ENCODE data around the gene SUCO. TPM values are rescaled to one million over a fixed set of nuclear protein-coding genes. Genes with fewer than 3 reads are reported as not detected.

Gene SUCO
- total RNA-seq, 1 donor from 2014 or later: 81.2 TPM

GRCh38 chr1:172647110-172647564 lies 114.2 kb downstream of the SUCO start:
- Mint-ChIP-seq H3K4me1 (ENCODE audit: unreplicated experiment) (peaks cover 12% of the 10 kb centered on the region), H3K4me3 (ENCODE audit: unreplicated experiment) (no peak overlapping the region), H3K9me3 (ENCODE audit: unreplicated experiment) (no peaks in the 10 kb centered on the region), H3K27ac (ENCODE audit: unreplicated experiment) (no peak overlapping the region), H3K27me3 (ENCODE audit: unreplicated experiment) (no peaks in the 10 kb centered on the region), H3K36me3 (ENCODE audit: low read depth, unreplicated experiment) (no peaks in the 10 kb centered on the region)
- DNase-seq (ENCODE audit: low spot score): no peak
- TF ChIP-seq CTCF (IDR thresholded peaks at IDR 0.05; ENCODE audit: unreplicated experiment): no peak

- no peaks in the 10 kb centered on the region for H3K9me3 Mint-ChIP-seq (ENCODE audit: unreplicated experiment)
- no peak overlapping the region for H3K4me3 Mint-ChIP-seq (ENCODE audit: unreplicated experiment)
- TF ChIP-seq CTCF (IDR thresholded peaks at IDR 0.05; ENCODE audit: unreplicated experiment): no peak
- no peaks in the 10 kb centered on the region for H3K36me3 Mint-ChIP-seq (ENCODE audit: low read depth, unreplicated experiment)
- H3K27me3 Mint-ChIP-seq (ENCODE audit: unreplicated experiment): no peaks in the 10 kb centered on the region
- peaks cover 12% of the 10 kb centered on the region for H3K4me1 Mint-ChIP-seq (ENCODE audit: unreplicated experiment)
- H3K27ac Mint-ChIP-seq (ENCODE audit: unreplicated experiment): no peak overlapping the region
- no peak for DNase-seq (ENCODE audit: low spot score)
These were observed 115.0 kb downstream of the SUCO start for GRCh38 chr1:172647987-172648386.

- no peaks in the 10 kb centered on the region for H3K9me3 Mint-ChIP-seq (ENCODE audit: unreplicated experiment)
- no peak for TF ChIP-seq CTCF (IDR thresholded peaks at IDR 0.05; ENCODE audit: unreplicated experiment)
- H3K36me3 Mint-ChIP-seq (ENCODE audit: low read depth, unreplicated experiment): no peaks in the 10 kb centered on the region
- H3K4me1 Mint-ChIP-seq (ENCODE audit: unreplicated experiment): no peaks in the 10 kb centered on the region
- DNase-seq (ENCODE audit: low spot score): no peak
- H3K27me3 Mint-ChIP-seq (ENCODE audit: unreplicated experiment): no peaks in the 10 kb centered on the region
- no peak overlapping the region for H3K27ac Mint-ChIP-seq (ENCODE audit: unreplicated experiment)
- H3K4me3 Mint-ChIP-seq (ENCODE audit: unreplicated experiment): no peak overlapping the region
These were observed 117.7 kb downstream of the SUCO start for GRCh38 chr1:172650474-172651193.

- DNase-seq (ENCODE audit: low spot score): no peak
- H3K27me3 Mint-ChIP-seq (ENCODE audit: unreplicated experiment): no peaks in the 10 kb centered on the region
- H3K9me3 Mint-ChIP-seq (ENCODE audit: unreplicated experiment): no peaks in the 10 kb centered on the region
- no peak overlapping the region for H3K27ac Mint-ChIP-seq (ENCODE audit: unreplicated experiment)
- no peak overlapping the region for H3K4me3 Mint-ChIP-seq (ENCODE audit: unreplicated experiment)
- no peaks in the 10 kb centered on the region for H3K4me1 Mint-ChIP-seq (ENCODE audit: unreplicated experiment)
- H3K36me3 Mint-ChIP-seq (ENCODE audit: low read depth, unreplicated experiment): no peaks in the 10 kb centered on the region
- TF ChIP-seq CTCF (IDR thresholded peaks at IDR 0.05; ENCODE audit: unreplicated experiment): no peak
These were observed 120.2 kb downstream of the SUCO start for GRCh38 chr1:172653015-172653709.

GRCh38 chr1:172654535-172654934 lies 121.6 kb downstream of the SUCO start:
- no peak for TF ChIP-seq CTCF (IDR thresholded peaks at IDR 0.05; ENCODE audit: unreplicated experiment)
- no peak overlapping the region for H3K4me3 Mint-ChIP-seq (ENCODE audit: unreplicated experiment)
- no peaks in the 10 kb centered on the region for H3K27me3 Mint-ChIP-seq (ENCODE audit: unreplicated experiment)
- H3K27ac Mint-ChIP-seq (ENCODE audit: unreplicated experiment): no peak overlapping the region
- DNase-seq (ENCODE audit: low spot score): no peak
- no peaks in the 10 kb centered on the region for H3K36me3 Mint-ChIP-seq (ENCODE audit: low read depth, unreplicated experiment)
- no peaks in the 10 kb centered on the region for H3K9me3 Mint-ChIP-seq (ENCODE audit: unreplicated experiment)
- H3K4me1 Mint-ChIP-seq (ENCODE audit: unreplicated experiment): no peaks in the 10 kb centered on the region

All from endothelial cell (in vitro differentiated cells).